BLaER1 treated with 17β-estradiol and CSF1 and Interleukin-3, amounts not matched to agents 10 nM and 100 nM (cell line): Measurements from ENCODE around the gene PMVK.
A peak's percentile ranks its signal among the peaks of the same experiment; 100 is the strongest.
"Not testable (repeated sequence)": the region's sequence is repeated elsewhere in the genome, so short reads cannot be mapped to it uniquely, and the experiment has no call there.

Experiments used
- H3K27ac ChIP-seq, 11 experiments: shearing (Covaris generic); formaldehyde crosslinking; 2 replicates each; pipeline ENCODE4 v1.8.1; 2022
- H3K27me3 ChIP-seq, 11 experiments: shearing (Covaris generic); formaldehyde crosslinking; 2 replicates each; pipeline ENCODE4 v1.8.1; 2022
- H3K36me3 ChIP-seq, 11 experiments: shearing (Covaris generic); formaldehyde crosslinking; 2 replicates each; pipeline ENCODE4 v1.8.1; 2022
- H3K4me1 ChIP-seq, 10 experiments: shearing (Covaris generic); formaldehyde crosslinking; 2 replicates each; pipeline ENCODE4 v1.8.1; 2022
- H3K4me2 ChIP-seq, 11 experiments: shearing (Covaris generic); formaldehyde crosslinking; 2 replicates each; pipeline ENCODE4 v1.8.1; 2022
- H3K4me3 ChIP-seq, 10 experiments: shearing (Covaris generic); formaldehyde crosslinking; 2 replicates each; pipeline ENCODE4 v1.8.1; 2022
- H3K9ac ChIP-seq, 11 experiments: shearing (Covaris generic); formaldehyde crosslinking; 2 replicates each; pipeline ENCODE4 v1.8.1; 2022
- H3K9me3 ChIP-seq, 11 experiments: shearing (Covaris generic); formaldehyde crosslinking; replicated peaks in 1 of 11; 2 replicates each; pipeline ENCODE4 v1.8.1; 2022
- H4K20me1 ChIP-seq, 11 experiments: shearing (Covaris generic); formaldehyde crosslinking; 2 replicates each; pipeline ENCODE4 v1.8.1; 2022
- Cebpa-rat ChIP-seq, 11 experiments: shearing (Covaris generic); IDR thresholded peaks; 2 replicates each; pipeline ENCODE4 v1.8.1; 2022

Gene PMVK

DNA sequence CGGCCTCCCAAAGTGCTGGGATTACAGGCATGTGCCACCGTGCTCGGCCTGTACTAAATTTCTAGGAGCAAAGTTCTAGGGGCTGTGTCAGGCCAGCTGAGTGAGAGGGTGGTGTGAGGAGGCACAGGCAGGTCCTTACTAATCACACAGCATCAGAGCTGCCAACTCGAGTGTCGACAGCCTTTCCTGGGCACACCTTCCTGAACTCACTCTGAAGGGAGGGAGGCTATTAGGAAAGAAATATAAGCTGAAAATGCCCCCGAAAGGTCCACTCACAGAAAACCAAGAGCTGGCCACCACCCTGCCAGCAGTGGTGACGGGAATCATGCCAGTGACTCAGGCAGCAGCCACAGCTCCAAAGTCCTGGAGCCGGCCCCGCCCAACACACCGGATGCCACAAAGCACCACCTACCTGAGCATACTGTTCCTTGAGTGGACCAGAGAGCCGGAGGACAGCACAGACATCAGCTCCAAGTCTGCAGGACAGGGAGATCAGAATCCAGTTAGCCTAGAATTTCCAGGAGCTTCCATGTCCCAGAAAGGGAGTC lies 4.5 kb downstream of the PMVK start:
- Histone ChIP-seq H3K4me1 (peaks cover 9 to 32% (median 15%) of the 10 kb centered on the region in 10 experiments), H3K27me3 (no peaks in the 10 kb centered on the region), H3K4me3 (no peak overlapping the region), H3K36me3 (peaks cover 18 to 50% (median 37%) of the 10 kb centered on the region in 11 experiments; a peak in 21 of 22 replicates), H3K9me3 (no peaks in the 10 kb centered on the region), H3K27ac (no peak overlapping the region), H4K20me1 (no peaks in the 10 kb centered on the region), H3K4me2 (no peak overlapping the region), H3K9ac (0 out of 22 replicates have a peak overlapping the region, but pooled peaks of 1 of the 11 experiments have one; percentile 15)
- TF ChIP-seq Cebpa-rat (IDR thresholded peaks at IDR 0.05): no peak

DNA sequence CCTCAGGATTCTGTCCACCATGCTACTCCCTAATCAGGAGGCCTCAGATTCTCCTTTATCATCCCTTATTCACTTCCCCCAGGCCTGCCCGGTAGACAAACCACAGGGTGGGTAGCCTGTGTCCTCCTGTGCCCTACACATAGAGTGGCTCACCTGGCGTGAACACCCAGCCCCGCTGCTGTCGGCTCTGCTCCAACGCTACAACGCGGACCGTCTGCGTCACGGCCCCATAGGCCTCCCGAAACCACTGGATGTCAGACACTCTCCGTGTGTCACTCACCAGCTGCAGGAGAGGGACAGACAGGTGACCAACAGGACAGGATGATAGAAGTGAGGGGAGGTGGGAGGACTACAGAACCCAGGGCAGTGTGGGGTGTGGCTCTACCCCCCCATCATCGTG lies 10.3 kb downstream of the PMVK start:
- Histone ChIP-seq H3K27ac (no peak overlapping the region), H3K4me1 (peaks cover 9 to 21% (median 12%) of the 10 kb centered on the region in 10 experiments; a peak in 19 of 20 replicates), H3K4me3 (no peak overlapping the region), H3K9ac (no peak overlapping the region), H4K20me1 (no peaks in the 10 kb centered on the region), H3K9me3 (no peaks in the 10 kb centered on the region), H3K27me3 (no peaks in the 10 kb centered on the region), H3K4me2 (peak overlapping the region in 8 of 11 experiments; percentile 8 to 50 (median 35); a peak in 11 of 22 replicates), H3K36me3 (peaks cover 58 to 96% (median 76%) of the 10 kb centered on the region in 11 experiments)
- no peak for TF ChIP-seq Cebpa-rat (IDR thresholded peaks at IDR 0.05)

DNA sequence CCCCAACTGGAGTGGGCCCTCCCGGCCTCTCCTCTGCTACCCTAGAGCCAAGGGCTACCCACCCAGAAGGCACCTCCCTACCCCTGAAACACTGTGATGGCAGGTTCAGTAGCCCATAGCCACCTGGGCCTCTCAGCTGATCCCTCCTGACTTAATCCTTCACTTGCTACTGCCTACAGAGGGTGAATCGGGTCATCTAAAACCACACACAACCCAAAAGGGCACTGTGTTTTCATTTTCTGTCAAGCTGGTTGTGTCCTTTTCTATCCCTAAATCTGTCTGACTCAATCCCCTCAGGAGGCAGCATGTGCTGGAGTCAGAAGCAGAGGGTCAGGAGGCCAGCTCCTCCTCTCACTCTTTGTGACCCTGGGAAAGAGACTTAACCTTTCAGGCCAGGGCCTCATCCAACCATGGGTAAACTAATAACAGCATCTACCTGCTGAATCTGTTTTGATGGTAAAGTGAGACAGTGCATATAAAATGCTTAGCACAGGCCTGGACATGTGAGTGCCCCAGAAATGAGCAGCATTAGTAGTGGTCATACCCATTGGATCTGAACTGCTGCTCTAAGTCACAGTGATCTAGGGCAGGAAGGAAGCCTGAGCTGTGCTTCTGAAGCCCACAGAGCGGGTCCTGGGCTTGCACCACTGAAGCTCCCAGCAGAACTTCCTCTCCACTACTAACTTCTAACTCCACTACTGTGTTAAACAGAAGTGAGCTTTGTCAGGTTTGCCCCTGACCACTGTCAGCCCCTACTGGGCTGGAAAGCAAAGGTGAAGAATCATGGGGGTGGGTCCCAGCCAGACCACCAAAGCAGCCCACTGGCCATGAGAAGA lies 11.0 kb downstream of the PMVK start:
- Histone ChIP-seq H3K4me3 (no peak overlapping the region), H3K9me3 (no peaks in the 10 kb centered on the region), H3K27me3 (no peaks in the 10 kb centered on the region), H3K36me3 (peaks cover 56 to 94% (median 73%) of the 10 kb centered on the region in 11 experiments), H3K4me2 (peak overlapping the region in 9 of 11 experiments; percentile 4 to 50 (median 34); a peak in 11 of 22 replicates), H3K9ac (no peak overlapping the region), H3K27ac (no peak overlapping the region; a peak in 1 of 22 replicates), H4K20me1 (no peaks in the 10 kb centered on the region), H3K4me1 (peaks cover 9 to 20% (median 12%) of the 10 kb centered on the region in 10 experiments; a peak in 19 of 20 replicates)
- TF ChIP-seq Cebpa-rat (IDR thresholded peaks at IDR 0.05): no peak

DNA sequence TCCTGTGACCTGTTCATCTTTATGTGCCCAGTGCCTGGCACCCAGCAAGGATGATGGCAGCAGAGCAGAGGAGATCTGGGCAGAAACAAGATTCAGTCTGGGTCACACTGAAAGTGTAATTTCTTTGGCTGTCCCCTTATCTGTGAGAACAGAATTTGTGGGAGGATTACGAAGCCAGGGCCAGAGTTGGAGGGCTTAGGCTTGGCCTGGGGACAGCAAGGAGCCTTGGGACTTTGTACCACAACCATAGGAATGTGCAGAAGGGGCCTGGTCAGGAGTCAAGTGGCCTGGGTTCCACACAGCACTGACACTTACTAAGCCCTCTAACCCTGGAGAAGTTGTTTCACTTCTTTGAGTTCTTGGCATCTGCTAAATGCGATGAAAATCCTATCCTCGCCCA lies 12.8 kb downstream of the PMVK start:
- H3K36me3 ChIP-seq: peaks cover 50 to 80% (median 60%) of the 10 kb centered on the region in 11 experiments
- no peak overlapping the region for H3K4me2 ChIP-seq
- peaks cover 9 to 20% (median 12%) of the 10 kb centered on the region in 10 experiments; a peak in 19 of 20 replicates for H3K4me1 ChIP-seq
- no peaks in the 10 kb centered on the region for H3K9me3 ChIP-seq
- no peaks in the 10 kb centered on the region for H4K20me1 ChIP-seq
- TF ChIP-seq Cebpa-rat (IDR thresholded peaks at IDR 0.05): no peak
- H3K27me3 ChIP-seq: no peaks in the 10 kb centered on the region
- no peak overlapping the region for H3K4me3 ChIP-seq
- H3K9ac ChIP-seq: no peak overlapping the region
- H3K27ac ChIP-seq: no peak overlapping the region

DNA sequence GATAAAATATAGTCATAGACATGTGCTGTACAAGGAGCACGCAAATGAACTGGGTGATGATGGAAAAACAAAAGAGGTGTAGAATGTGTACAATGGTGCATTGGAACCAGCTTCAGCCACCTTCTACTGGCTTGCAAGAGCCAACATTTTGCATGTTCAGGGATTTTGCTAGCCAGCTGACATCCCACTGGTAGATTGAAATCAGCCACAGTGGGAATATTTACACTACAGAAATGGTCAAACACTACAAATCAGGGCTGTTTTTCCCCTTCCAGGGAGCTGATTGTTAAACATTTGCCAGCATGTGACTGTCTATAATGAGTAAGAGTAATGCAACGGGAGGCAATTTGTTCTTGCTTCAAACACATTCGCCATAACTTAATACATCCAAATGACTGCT lies 23.2 kb downstream of the PMVK start:
- no peaks in the 10 kb centered on the region for H3K27me3 ChIP-seq
- no peak overlapping the region for H3K4me3 ChIP-seq
- H3K4me2 ChIP-seq: no peak overlapping the region
- H3K36me3 ChIP-seq: peaks cover 0 to 7% (median 0%) of the 10 kb centered on the region in 11 experiments; a peak in 5 of 22 replicates
- H4K20me1 ChIP-seq: no peaks in the 10 kb centered on the region
- no peaks in the 10 kb centered on the region for H3K4me1 ChIP-seq
- H3K9ac ChIP-seq: no peak overlapping the region
- TF ChIP-seq Cebpa-rat (IDR thresholded peaks at IDR 0.05): no peak
- no peak overlapping the region for H3K27ac ChIP-seq
- H3K9me3 ChIP-seq: peaks cover 13 to 30% (median 25%) of the 10 kb centered on the region in 11 experiments

DNA sequence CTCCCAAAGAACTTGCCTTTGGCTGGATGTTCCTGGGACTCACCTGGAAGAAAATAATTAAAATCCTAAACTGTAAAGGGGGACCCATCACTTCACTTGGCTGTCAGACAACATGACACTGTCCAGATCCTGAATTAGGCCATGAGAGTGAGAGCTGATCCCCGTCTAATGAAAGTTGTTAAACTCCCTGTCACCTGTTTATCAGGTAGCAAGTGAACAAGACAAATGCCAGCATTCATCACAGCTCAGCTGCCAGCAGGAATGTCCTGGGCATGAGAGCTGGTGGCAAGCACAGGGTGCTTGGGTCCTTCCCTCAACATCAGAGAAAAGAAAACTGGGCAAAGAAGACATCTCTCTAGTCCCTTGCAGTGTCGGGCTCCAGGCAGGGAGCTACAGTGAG lies 23.8 kb downstream of the PMVK start:
- Histone ChIP-seq H4K20me1 (no peaks in the 10 kb centered on the region), H3K9me3 (peaks cover 18 to 35% (median 30%) of the 10 kb centered on the region in 11 experiments), H3K9ac (no peak overlapping the region), H3K4me1 (no peaks in the 10 kb centered on the region), H3K36me3 (peaks cover 0 to 7% (median 0%) of the 10 kb centered on the region in 11 experiments; a peak in 5 of 22 replicates), H3K27ac (no peak overlapping the region), H3K27me3 (no peaks in the 10 kb centered on the region), H3K4me3 (no peak overlapping the region), H3K4me2 (no peak overlapping the region)
- no peak for TF ChIP-seq Cebpa-rat (IDR thresholded peaks at IDR 0.05)

DNA sequence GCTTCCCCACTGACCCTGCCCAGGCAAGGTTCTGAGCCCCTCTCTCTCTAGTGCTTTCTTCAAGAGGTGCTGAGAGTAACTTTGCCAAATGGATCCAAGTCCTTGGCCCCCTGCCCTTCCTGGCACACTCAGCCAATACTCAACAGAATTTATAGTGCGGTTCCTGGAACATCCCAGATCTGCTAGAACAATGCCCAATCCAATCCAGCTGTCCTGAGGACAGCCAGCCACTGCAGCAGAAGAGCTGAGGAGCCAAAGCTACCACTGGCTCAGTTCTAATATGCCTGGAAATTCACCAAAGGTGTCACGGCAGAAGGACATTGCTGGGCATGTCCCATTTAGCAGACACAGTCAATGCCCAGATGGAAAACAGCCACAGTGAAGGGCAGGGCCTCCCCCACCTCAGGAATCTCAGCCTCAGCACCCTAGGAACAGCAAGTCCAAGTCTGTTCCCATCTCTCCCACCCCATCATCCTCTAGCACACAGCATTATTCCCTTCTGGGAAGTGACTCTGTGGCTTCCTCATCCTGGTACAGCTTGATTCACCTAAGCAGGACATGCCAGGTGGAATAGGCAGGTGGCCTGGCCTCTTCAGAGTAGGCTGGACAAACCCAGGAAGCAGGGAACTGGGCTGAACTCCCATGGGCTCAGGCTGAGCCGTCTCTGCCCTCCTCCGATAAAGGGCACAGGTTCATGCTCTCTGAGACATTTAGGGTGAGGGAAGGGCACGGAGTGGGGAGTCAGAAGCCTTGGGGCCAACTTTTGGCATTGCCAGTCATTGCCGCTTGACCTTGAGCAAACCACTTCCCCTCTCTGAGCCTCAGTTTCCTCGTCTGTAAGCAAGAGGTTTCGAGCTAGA lies 24.6 kb downstream of the PMVK start:
- no peak overlapping the region for H3K4me3 ChIP-seq
- no peak overlapping the region for H3K27ac ChIP-seq
- no peak for TF ChIP-seq Cebpa-rat (IDR thresholded peaks at IDR 0.05)
- peaks cover 21 to 39% (median 34%) of the 10 kb centered on the region in 11 experiments for H3K9me3 ChIP-seq
- no peaks in the 10 kb centered on the region for H3K27me3 ChIP-seq
- H4K20me1 ChIP-seq: no peaks in the 10 kb centered on the region
- peaks cover 0 to 6% (median 0%) of the 10 kb centered on the region in 11 experiments; a peak in 5 of 22 replicates for H3K36me3 ChIP-seq
- H3K9ac ChIP-seq: no peak overlapping the region
- no peaks in the 10 kb centered on the region for H3K4me1 ChIP-seq
- H3K4me2 ChIP-seq: no peak overlapping the region

DNA sequence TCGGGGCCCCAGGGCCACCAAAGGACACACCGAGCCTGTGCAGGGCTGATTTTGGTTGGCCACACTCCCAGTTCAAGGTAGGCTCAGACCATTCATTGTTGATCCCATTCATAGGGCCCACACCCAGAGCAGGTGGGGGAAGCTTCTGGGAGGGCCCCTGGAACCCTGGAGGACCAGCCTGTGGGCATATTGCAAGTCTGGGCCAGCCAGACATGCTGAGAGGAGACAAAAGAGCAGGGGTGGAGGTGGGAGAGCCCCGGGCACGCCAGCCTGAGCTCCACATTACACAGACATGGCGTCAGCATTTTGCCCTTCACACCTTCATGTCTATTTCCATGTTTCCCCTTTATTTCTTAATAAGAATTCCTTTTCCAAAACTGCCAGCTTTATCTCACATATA lies 25.7 kb downstream of the PMVK start:
- Histone ChIP-seq H3K4me2 (no peak overlapping the region), H3K4me1 (no peaks in the 10 kb centered on the region), H3K36me3 (peaks cover 0 to 5% (median 0%) of the 10 kb centered on the region in 11 experiments; a peak in 2 of 22 replicates), H4K20me1 (no peaks in the 10 kb centered on the region), H3K4me3 (no peak overlapping the region), H3K9ac (no peak overlapping the region), H3K9me3 (peaks cover 21 to 37% (median 29%) of the 10 kb centered on the region in 11 experiments), H3K27ac (no peak overlapping the region), H3K27me3 (no peaks in the 10 kb centered on the region)
- TF ChIP-seq Cebpa-rat (IDR thresholded peaks at IDR 0.05): no peak

DNA sequence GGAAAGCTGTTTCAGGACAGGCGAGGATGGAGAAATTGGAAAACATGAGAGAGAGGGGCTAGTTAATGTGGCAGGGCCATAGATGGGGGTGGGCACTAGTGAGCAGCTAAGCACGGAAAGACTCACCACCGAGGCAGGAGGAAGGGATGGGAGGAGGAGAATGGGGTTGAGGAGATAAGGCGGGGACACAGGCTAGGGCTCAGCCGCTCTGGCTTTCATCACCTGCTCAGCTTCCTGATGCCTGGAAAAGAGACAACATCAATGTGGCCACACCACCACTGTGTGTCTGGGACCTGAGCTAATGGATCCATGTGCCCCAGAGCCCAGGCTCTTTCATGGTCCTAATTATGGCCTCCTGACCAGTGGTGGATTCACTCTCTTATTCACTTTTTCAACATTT lies 27.6 kb downstream of the PMVK start:
- Histone ChIP-seq H3K4me1 (no peaks in the 10 kb centered on the region), H3K27ac (no peak overlapping the region), H4K20me1 (no peaks in the 10 kb centered on the region), H3K36me3 (peaks cover 0 to 5% (median 0%) of the 10 kb centered on the region in 11 experiments; a peak in 2 of 22 replicates), H3K9me3 (peaks cover 21 to 37% (median 29%) of the 10 kb centered on the region in 11 experiments), H3K4me2 (no peak overlapping the region), H3K9ac (no peak overlapping the region), H3K27me3 (no peaks in the 10 kb centered on the region), H3K4me3 (no peak overlapping the region)
- TF ChIP-seq Cebpa-rat (IDR thresholded peaks at IDR 0.05): no peak

DNA sequence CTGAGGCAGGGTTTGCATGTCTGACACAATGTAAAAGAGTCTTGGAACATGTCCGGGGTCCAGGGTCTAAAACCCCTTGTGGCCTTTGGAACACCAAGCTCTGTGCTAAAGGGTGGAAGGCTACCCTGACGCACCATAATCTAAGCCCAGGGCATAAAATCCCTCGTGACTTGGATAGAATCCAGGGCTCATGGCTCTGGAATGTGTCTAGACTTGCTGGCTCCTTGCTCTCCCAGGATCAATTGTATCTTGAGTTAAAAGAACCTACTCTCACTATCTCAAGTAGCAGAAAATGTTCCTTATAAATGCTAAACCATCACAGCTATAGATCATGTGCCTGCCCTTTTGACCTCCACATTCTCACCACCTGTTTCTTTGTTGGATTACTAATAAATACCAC lies 28.4 kb downstream of the PMVK start:
- H4K20me1 ChIP-seq, H3K4me2 ChIP-seq, H3K27ac ChIP-seq, H3K27me3 ChIP-seq, H3K4me3 ChIP-seq, H3K9ac ChIP-seq, H3K4me1 ChIP-seq, H3K36me3 ChIP-seq: not testable (repeated sequence)
- peaks cover 21 to 37% (median 29%) of the 10 kb centered on the region in 11 experiments for H3K9me3 ChIP-seq
